Measurements from ENCODE around the gene PEMT.

PEMT gene

DNA sequence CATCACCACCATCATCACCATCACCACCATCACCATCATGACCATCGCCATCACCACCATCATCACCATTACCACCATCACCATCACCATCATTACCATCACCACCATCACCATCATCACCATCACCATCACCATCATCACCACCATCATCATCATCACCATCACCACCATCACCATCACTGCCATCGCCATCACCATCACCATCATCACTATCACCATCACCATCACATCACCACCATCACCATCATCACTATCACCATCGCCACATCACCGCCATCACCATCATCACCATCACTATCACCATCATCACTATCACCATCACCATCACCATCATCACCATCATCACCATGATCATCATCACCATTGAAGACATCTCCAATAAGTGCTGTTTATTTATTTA is 131.5 kb downstream of the PEMT start:
- Histone ChIP-seq H3K9ac (ENCODE audit: low read length in 2 of 2) (no peak overlapping the region), H3K9me3 (ENCODE audit: control insufficient read depth in 2 of 2, low read length in 2 of 2) (no peaks in the 10 kb centered on the region), H3K4me3 (ENCODE audit: low read length in 2 of 2) (no peak overlapping the region)

DNA sequence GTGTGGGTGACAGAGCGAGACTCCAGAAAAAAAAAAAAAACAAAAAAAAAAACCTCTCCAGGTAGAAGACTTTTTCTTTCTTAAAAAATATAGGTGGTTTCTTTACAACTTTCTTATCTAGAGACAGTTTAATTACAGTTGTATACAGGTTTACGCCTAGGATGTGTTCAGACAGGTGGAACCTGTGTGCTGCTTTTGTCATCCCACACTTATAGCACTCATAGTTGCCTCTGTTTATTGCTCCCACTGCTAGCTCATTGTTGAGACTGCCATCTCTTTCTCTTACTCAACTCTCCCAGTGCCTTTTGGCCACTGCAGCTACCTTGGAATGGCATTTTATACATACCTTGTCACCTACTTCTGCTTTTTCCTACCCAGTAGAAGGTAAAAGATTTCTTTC is 133.8 kb downstream of the PEMT start:
- Histone ChIP-seq H3K36me3 (ENCODE audit: control insufficient read depth in 2 of 2, insufficient read depth in 2 of 2, low read length in 2 of 2) (no peaks in the 10 kb centered on the region), H3K4me3 (ENCODE audit: low read length in 2 of 2) (no peak overlapping the region), H3K27me3 (ENCODE audit: control insufficient read depth in 1 of 2, insufficient read depth in 2 of 2, low read length in 2 of 2) (peaks cover 4 to 12% of the 10 kb centered on the region in 2 donors), H3K9me3 (ENCODE audit: control insufficient read depth in 2 of 2, low read length in 2 of 2) (no peaks in the 10 kb centered on the region), H3K27ac (ENCODE audit: low read length) (no peak overlapping the region), H3K9ac (ENCODE audit: low read length in 2 of 2) (no peak overlapping the region), H3K4me1 (ENCODE audit: control insufficient read depth, insufficient read depth, low read length) (no peaks in the 10 kb centered on the region)

More for the DNA sequence above, 131.5 kb downstream of the PEMT start:
- Histone ChIP-seq H3K27ac (ENCODE audit: low read length) (no peak overlapping the region), H3K27me3 (ENCODE audit: control insufficient read depth in 1 of 2, insufficient read depth in 2 of 2, low read length in 2 of 2) (peaks cover 3 to 4% of the 10 kb centered on the region in 2 donors), H3K4me1 (ENCODE audit: control insufficient read depth, insufficient read depth, low read length) (no peaks in the 10 kb centered on the region), H3K36me3 (ENCODE audit: control insufficient read depth in 2 of 2, insufficient read depth in 2 of 2, low read length in 2 of 2) (no peaks in the 10 kb centered on the region)

DNA sequence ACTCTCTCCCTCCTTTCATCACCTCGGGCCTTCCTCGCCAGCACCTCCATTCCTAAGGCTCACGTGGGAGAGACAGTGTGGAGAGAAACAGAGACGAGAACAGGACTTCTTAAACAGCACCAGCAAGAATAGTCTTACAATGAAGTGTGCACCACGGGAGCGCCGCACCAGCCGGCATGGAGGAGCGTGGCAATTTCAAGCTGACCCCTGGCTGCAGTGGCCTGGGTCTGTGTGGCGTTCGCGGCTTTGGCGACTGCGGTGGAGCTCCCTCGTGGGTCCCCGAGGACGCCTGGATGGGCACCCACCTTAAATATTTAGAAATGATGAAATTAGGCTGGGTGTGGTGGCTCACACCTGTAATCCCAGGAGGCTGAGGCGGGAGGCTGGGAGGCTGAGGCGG is 135.3 kb downstream of the PEMT start:
- Histone ChIP-seq H3K4me1 (ENCODE audit: control insufficient read depth, insufficient read depth, low read length) (no peaks in the 10 kb centered on the region), H3K36me3 (ENCODE audit: control insufficient read depth in 2 of 2, insufficient read depth in 2 of 2, low read length in 2 of 2) (no peaks in the 10 kb centered on the region), H3K9ac (ENCODE audit: low read length in 2 of 2) (no peak overlapping the region), H3K9me3 (ENCODE audit: control insufficient read depth in 2 of 2, low read length in 2 of 2) (no peaks in the 10 kb centered on the region), H3K27me3 (ENCODE audit: control insufficient read depth in 1 of 2, insufficient read depth in 2 of 2, low read length in 2 of 2) (peaks cover 4 to 12% of the 10 kb centered on the region in 2 donors), H3K27ac (ENCODE audit: low read length) (no peak overlapping the region), H3K4me3 (ENCODE audit: low read length in 2 of 2) (no peak overlapping the region)
